G401 (cell line): ENCODE results near the gene SDK1. TPM values are rescaled to one million over a fixed set of nuclear protein-coding genes. Genes with fewer than 3 reads are reported as not detected.
"Not testable (repeated sequence)": the region's sequence is repeated elsewhere in the genome, so short reads cannot be mapped to it uniquely, and the experiment has no call there.

ENCODE experiments used
- DNase-seq: peaks from one replicate; pipeline ENCODE4 v3.0.0-alpha.2; 2015; ENCODE audit warnings: low spot score
- in situ Hi-C: cut with HindIII; loops from 2 replicates; pipeline ENCODE4 v1.10.0; 2016; ENCODE audit warnings: low sequenced_read_pairs, mixed read lengths
- total RNA-seq: library from RNA; depleted of rRNA; stranded (reverse); fragments of >200 nt; shearing (Covaris generic); gene quantifications from 2 replicates; pipeline ENCODE4 v1.2.3, GENCODE V29; 2014

Gene SDK1
- total RNA-seq, 1 experiment from 2014 or later = not detected

DNA sequence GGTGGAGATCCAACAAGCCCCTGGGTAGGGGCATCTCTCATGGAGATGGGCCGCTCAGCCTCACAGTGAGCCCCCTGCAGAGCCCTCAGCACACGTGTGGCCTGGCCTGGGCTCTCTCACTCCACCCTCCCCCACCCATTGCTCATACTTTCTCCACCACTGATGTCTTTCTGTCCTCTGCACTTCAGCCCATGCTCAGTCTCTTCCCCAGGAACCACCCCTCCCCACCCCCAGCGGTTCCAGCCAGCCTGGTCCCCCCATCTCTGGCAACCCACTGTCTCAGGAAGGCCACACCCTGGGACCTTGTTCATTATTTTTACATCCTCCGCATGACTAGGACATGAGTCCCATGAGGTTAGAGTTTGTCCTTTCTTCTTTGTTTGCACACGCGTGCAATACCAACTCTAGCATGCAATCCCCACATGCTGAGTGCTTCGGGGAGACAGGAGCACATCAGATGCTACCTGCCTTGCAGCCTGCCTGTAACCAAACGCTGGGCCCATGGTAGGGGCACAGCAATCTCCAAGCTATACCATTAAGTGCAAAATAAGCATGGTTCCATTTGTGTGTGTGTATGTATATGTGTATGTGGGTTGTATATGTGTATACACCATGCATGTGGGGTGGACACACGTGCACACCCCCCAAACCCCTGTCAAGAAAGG is 972.6 kb downstream of the SDK1 start:
- in situ Hi-C loops = no loop called here
- DNase-seq = no peak

DNA sequence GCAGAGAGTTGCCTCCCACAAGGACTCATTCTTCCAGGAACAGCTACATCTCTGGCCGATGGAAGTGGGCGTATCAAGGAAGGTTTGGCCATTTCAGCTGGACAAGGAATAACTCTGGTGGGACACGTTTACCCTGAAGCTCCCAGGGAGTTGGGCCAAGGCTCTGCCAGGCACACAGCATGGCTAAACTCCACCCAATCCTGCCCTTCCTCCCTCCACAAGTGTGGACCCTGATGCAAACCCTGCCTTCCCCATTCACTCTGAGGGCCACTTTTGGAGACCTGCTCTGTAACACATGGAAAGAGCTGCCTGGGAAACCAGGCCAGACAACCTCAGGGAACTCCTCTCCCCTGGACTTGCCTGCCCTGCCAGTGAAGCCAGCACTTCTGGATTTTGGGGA is 973.2 kb downstream of the SDK1 start:
- DNase-seq = no peak

DNA sequence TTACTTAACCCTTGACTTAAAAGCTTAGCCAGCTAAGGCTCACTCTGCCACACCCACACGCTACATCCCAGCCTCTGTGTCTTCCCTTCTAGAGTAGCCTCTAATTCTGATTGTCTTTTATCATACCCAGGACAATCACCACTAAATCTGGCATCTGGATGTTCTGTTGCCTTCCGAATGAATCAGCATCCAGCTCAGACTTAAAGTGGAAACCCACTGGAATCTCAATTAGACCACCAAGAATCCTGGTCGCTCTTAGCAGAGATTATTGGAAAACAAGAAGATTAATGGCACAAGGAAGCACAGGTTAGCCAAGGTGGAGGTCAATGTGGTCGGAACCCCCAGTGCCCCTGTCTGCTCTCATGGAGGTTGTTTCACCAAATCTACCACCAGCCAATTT is 976.9 kb downstream of the SDK1 start:
- in situ Hi-C loops = no loop called here
- DNase-seq = no peak

More for the DNA sequence above, 973.2 kb downstream of the SDK1 start:
- in situ Hi-C loops = no loop called here

DNA sequence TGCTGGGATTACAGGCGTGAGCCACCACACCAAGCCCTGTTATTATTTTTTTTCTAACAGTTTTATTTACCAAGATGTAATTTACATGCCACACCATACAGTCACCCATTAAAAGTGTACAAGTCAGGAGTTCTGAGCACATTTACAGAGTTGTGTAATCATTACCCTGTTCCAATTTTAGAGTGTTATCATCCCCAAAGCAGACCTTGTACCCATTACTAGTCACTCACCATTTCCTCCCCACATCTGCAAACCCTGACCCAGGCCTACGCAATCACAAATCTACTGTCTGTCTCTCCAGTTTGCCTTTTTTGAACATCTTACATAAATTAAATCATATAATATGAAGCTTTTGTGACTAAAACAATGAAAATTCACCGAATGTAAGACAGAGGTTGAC is 978.2 kb downstream of the SDK1 start:
- DNase-seq = no peak
- in situ Hi-C loops = no loop called here

DNA sequence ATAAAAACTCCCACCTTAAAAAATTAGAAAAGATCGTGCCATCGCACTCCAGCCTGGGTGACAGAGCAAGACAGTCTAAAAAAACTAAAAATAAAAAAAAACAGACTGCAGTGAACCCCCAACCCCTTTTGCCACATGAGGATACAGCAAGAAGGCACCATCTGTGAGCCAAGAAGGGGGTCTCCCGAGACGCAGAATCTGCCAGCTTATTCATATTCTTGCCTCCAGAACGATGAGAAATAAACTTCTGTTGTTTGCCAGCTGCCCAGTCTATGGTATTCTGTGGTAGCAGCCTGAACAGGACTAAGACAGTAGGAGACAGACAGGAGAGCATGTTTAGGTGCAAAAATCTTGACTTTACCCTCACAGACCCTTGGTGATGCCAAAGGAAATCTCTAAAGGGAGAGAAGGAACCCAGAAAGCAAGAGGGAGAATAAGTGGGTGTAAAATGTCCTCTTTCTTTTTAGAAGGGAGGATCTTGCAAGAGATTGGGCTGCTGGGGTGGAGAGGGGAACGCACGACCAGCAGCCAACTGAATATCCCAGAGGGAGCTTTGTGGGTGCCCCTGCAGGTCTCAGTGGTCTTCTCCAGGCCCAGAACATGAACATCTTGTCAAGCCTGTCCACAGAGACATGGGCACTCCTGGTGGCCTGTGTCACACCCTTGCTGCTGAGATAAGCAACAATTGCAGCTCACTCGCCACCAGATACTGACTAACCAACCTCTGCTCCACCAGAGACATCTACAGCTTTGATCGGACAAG is 980.4 kb downstream of the SDK1 start:
- in situ Hi-C loops = no loop called here
- no peak for DNase-seq

DNA sequence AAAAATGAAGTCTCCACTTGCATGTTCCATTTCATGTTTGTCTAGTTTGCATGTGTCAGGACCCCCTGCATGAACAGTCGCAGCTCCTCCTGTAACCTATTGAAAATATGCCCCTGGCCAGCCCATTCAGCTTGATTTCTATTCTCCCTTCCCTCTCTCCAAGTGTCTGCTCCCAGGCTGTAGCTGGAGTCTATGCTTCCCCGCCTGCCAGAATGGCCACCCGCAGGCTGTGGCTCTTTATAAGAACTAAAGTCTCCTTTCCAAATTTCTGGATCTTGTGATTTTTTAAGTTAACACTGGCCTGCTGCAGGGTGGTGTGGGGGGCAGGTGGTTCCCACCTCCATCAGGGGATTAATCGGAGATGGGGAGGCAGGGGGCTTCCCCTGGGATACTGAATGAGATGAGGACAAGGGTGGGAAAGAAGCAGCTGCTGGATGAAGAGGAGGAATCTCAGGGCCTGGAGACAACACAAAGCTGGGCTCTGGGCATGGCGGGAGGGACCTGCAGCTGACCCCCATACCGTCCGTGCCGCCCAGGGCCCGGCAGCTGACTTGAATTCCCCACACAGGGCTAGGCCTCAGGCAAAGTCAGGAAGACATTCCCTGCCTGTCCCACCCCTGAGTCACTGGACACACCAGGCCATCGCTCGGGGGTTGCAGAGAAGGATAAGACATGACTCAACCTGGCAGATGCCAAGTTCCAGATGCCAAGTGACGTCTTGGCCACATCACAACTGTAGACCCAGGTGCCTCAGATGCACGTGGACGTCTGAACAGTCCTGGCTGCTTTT is 981.6 kb downstream of the SDK1 start:
- no peak for DNase-seq
- in situ Hi-C loops = no loop called here

DNA sequence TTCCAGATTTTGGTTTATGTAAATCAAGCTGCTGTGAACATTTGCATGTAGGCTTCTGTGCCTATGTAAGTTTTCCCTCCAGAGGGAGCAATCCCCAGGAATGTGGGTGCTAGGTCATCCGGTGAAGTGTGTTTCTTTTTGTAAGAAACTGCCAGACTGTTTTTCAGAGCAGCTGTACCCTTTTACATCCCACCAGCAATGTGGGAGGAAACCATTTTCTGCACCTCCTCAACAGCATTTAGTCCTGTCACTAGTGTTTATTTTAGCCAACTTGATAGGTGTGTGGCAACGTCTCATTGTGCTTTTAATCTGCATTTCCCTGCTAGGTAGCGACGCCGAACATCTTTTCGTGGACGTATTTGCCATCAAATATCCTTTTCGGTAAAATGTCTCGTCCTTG is 985.3 kb downstream of the SDK1 start:
- in situ Hi-C loops = no loop called here
- DNase-seq = no peak

DNA sequence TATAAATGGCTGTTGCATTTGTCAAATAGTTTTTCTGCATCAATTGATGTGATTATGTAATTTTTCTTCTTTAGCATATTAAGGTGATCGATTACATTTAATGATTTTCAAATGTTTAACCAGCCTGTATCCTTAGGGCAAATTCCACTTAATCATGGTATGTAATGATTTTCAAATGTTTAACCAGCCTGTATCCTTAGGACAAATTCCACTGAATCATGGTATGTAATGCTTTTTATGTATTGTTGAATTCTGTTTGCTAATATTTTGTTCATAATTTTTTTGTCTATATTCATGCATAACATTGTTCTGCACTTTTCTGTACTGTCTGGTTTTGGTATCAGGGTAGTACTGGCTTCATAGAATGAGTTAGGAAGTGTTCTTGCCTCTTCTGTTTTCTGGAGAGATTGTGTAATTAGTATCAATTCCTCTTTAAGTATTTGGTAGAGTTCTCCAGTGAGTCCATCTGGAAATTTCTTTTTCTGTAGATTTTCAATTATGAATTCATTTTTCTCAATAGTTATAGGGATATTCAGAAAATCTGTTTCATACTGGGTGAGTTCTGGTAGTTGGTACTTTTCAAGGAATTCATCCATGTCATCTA is 987.8 kb downstream of the SDK1 start:
- DNase-seq = no peak
- in situ Hi-C loops = no loop called here

DNA sequence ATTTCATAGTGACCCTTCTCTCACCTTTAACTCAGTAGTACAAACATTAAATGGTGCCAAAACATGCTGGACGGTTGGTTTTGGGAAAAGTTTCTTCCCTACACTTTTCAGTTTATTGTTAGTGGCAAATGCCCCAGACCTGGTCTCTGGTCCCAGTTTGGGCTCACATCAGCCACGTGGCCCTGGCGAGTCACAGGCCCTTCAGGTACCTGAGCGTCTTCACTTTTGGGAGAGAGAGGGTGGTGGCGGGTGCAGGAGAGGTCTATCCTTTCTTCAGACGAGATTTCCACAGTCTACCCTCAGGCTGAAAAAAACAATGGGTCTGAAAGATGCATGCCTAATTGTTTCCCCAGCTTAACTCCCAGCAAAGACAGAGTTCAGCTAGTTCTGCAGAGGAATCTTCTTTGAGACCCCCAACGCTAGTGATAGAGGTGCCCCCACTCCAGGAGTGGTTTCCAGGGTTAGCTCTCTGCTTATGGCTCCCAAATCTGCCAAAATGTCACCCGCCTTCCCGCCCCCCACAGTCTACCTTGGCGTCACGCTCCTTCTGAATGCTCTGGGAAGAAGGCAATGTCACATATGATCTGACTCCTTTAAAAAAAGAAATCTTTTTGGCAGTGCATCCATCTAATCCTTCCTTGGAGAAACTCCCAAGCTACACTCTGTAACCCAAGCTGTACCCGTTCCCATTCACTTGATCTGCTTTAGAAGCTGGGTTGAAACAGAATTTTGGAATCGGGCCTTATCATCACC is 996.3 kb downstream of the SDK1 start:
- DNase-seq = no peak
- in situ Hi-C loops = no loop called here

DNA sequence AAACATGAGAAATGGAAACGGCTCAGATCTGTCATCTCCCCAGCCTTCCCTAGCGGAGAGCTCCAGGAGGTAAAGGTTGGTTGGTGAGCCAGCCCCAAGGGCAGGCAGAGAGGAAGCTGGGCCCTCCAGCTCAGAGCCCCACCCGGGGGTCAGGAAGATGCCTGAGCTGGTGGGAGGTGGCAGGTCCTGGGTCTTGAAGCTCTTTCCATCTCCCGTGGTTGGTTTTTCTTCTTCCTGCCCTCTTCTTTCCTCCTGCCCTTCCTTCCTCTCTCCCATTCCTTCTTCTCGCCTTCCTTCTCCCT is 996.8 kb downstream of the SDK1 start:
- in situ Hi-C loops = no loop called here
- DNase-seq = no peak

DNA sequence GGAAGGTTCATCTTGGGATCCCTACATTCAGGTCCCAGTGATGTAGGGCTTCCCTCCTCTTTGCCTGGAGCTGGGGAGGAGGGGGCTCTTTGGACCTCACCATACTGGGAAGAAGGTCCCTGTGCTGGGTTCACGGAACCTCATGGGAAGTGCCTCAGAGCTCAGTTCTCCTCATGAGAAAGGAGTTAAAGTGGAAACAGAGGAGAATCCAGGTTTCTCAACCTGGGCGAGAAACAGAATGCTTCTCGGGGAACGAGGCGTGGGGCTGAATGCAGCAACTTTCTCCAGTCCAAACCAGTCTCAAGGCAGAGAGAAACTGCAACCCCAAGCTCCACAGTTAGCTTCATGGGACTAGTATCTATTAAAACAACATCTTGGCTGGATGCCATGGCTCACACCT is 998.4 kb downstream of the SDK1 start:
- in situ Hi-C loops = no loop called here
- no peak for DNase-seq

DNA sequence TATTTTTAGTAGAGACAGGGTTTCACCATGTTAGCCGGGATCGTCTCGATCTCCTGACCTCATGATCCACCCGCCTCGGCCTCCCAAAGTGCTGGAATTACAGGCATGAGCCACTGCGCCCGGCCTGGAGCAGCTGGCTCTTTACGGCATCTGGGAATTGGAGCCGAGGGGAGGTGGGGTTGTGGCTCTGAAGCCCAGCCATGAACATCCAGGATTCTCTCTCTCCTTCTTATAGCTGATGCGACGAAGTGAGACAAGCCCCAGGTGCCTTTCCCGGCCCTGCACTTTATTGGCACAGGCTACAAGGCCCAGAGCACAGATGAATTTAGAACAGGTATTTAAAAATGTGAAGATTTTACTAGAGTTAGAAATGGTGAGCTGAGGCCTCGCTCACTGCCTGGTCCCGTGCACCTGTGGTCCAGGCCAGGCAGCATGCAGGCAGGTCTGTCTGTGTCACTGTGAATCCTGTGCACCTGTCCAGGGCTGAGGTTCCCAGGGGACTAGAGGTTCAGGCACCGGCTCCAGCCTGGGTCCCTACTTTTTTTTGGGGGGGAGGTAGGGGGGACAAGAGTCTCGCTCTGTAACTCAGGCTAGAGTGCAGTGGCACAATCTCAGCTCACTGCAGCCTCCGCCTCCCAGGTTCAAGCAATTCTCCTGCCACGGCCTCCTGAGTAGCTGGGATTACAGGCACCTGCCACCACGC is 1001.3 kb downstream of the SDK1 start:
- in situ Hi-C loops = no loop called here
- no peak for DNase-seq

DNA sequence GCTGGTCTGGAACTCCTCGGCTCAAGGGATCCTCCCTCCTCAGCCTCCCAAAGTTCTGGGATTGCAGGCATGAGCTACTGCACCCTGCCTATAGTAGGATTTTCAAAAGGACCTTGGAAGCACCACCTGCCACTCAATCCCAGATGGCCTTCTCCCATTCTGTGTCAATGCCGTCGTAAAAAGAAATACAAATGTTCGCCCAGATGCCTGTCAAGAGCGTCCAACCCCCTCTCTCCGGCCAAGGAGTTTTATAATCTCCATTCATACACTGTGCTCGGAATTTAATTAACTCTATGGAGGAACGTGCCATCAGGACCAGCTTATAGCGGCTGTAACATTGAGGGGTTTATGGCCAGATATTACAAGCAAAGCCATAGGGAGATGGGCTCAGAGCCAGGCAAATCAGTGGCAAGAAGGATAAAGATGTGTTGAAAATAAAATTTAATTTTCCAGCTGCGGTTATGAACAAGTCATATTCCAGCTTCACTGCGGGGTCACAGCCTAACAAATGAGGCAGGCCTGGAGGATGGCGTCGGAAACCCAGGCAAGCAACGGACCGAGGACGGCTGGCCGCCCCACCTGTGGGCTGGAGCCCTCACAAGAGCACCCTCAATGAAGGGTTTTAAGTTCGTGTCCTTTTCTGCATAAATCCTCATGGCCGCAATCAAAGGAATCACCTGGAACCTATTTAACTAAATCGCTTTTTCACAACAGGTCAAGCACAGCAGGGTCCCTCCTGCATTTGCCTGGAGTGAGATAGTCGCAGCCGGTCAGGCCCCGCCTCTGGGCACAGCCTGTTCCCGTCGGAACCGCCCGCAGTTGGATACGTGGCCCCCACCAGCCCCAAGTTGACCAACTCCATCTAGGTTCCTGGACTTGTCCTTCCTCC is 1006.5 kb downstream of the SDK1 start:
- in situ Hi-C loops = no loop called here
- DNase-seq = no peak

DNA sequence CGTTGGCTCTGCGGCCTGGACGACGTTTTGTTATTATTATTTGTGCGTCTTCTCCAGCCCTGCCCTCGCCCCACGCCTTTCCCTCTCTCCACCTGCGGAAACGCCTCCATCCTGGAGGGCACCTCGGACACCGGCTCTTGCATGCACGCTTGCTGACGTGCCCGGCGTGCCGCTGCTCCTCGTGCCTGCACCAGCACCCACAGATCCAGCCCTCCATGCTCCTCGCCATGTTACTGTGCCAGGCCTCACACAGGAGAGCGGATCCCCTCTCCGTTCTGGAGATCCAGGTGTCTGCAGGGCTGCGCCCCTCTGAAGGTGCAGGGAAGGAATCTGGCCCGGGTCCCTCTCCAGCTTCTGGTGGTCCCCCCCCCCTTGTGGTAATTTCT is 1007.1 kb downstream of the SDK1 start:
- in situ Hi-C loops = no loop called here
- no peak for DNase-seq

DNA sequence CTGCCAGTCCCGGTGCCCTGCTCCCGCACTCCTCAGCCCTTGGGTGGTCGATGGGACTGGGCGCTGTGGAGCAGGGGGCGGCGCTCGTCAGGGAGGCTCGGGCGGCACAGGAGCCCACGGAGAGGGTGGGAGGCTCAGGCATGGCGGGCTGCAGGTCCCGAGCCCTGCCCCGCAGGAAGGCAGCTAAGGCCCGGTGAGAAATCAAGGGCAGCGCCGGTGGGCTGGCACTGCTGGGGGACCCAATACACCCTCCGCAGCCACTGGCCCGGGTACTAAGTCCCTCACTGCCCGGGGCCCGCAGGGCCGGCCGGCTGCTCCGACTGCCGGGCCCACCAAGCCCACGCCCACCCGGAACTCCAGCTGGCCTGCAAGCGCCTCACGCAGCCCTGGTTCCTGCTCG is 1012.9 kb downstream of the SDK1 start:
- DNase-seq, in situ Hi-C loops: not testable (repeated sequence)

DNA sequence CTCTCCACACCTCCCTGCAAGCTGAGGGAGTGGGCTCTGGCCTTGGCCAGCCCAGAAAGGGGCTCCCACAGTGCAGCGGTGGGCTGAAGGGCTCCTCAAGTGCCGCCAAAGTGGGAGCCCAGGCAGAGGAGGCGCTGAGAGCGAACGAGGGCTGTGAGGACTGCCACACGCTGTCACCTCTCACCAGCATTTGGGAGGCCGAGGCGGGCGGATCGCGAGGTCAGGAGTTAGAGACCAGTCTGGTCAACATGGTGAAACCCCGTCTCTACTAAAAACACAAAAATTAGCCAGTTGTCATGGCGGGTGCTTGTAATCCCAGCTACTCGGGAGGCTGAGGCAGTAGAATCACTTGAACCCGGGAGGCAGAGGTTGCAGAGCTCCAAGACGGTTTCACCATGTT is 1013.3 kb downstream of the SDK1 start:
- in situ Hi-C loops, DNase-seq: not testable (repeated sequence)
